H1 (cell line): ENCODE data around the gene GAMT. TPM values are rescaled to one million over a fixed set of nuclear protein-coding genes. Genes with fewer than 3 reads are reported as not detected.

ENCODE experiments used
- CTCF ChIA-PET: fragments of 300-600 bp; sonication (Branson Sonifier 250); formaldehyde crosslinking; loops from one replicate; lab custom pipeline; 2021; ENCODE audit not compliant: partially characterized antibody; lab: Charles Lee
- POLR2A ChIA-PET: fragments of 300-600 bp; sonication (Branson Sonifier 250); formaldehyde crosslinking; loops from one replicate; lab custom pipeline; 2021; ENCODE audit warnings: inconsistent platforms; ENCODE audit not compliant: partially characterized antibody; lab: Charles Lee
- DNase-seq, 2 experiments: peaks; one replicate each; pipeline versions ENCODE4 v3.0.0 to v3.0.0-alpha.2; 2010 to 2022; ENCODE audit warnings: low spot score in 2 of 2, low read depth in 1 of 2, mixed read lengths in 1 of 2
- FAIRE-seq: peaks from 2 replicates; lab custom pipeline; 2011; peaks lifted over from hg19 to GRCh38; lab: Jason Lieb, UNC
- H2AFZ ChIP-seq: 2 replicates; pipeline ENCODE4 v1.8.1; 2012; ENCODE audit warnings: low read length, inconsistent platforms
- H2AK5ac ChIP-seq: 2 replicates; pipeline ENCODE4 v1.6.1; 2013; ENCODE audit warnings: low read depth, low read length
- H2BK120ac ChIP-seq: replicated peaks from 2 replicates; pipeline ENCODE3; 2013; ENCODE audit warnings: low read depth, low read length, inconsistent platforms
- H2BK12ac ChIP-seq: 2 replicates; pipeline ENCODE4 v1.6.1; 2013; ENCODE audit warnings: low read depth, low read length
- H2BK15ac ChIP-seq: 2 replicates; pipeline ENCODE4 v1.6.1; 2013; ENCODE audit warnings: low read length
- H2BK20ac ChIP-seq: 2 replicates; pipeline ENCODE4 v1.6.1; 2013; ENCODE audit warnings: low read length
- H2BK5ac ChIP-seq: 2 replicates; pipeline ENCODE4 v1.6.1; 2013; ENCODE audit warnings: low read depth, low read length
- H3K14ac ChIP-seq: 2 replicates; pipeline ENCODE4 v1.6.1; 2013; ENCODE audit warnings: inconsistent platforms; ENCODE audit not compliant: insufficient read length
- H3K18ac ChIP-seq: 2 replicates; pipeline ENCODE4 v1.6.1; 2013; ENCODE audit warnings: low read length; ENCODE audit errors: extremely low read depth
- H3K23ac ChIP-seq: 2 replicates; pipeline ENCODE4 v1.6.1; 2013; ENCODE audit warnings: inconsistent platforms; ENCODE audit not compliant: insufficient read length
- H3K23me2 ChIP-seq: 2 replicates; pipeline ENCODE4 v1.6.1; 2013; ENCODE audit warnings: low read depth, low read length
- H3K27ac ChIP-seq: 2 replicates; pipeline ENCODE4 v1.6.1; 2011; ENCODE audit warnings: low read depth, low read length, inconsistent platforms
- H3K27me3 ChIP-seq, 4 experiments: replicated peaks in 1 of 4; 1 replicate in 1 of 4; 2 replicates in 3 of 4; pipeline versions ENCODE4 v1.6.1 to v1.8.1; 2011 to 2013; ENCODE audit warnings: low read length in 3 of 4, mild to moderate bottlenecking in 3 of 4, inconsistent platforms in 2 of 4, mixed read lengths in 2 of 4, moderate library complexity in 1 of 4; ENCODE audit not compliant: control insufficient read depth in 3 of 4, insufficient read depth in 3 of 4; ENCODE audit errors: extremely low read depth in 1 of 4
- H3K36me3 ChIP-seq, 4 experiments: 2 replicates each; pipeline versions ENCODE4 v1.6.1 to v1.8.1; 2011 to 2013; ENCODE audit warnings: mild to moderate bottlenecking in 4 of 4, low read length in 3 of 4, moderate library complexity in 2 of 4, control low read depth in 1 of 4, inconsistent platforms in 1 of 4; ENCODE audit not compliant: insufficient read depth in 4 of 4, control insufficient read depth in 2 of 4
- H3K4ac ChIP-seq: replicated peaks from 2 replicates; pipeline ENCODE3; 2013; ENCODE audit warnings: low read length, low read depth, mixed read lengths, inconsistent platforms; ENCODE audit not compliant: insufficient read length
- H3K4me1 ChIP-seq, 4 experiments: replicated peaks in 1 of 4; 1 replicate in 1 of 4; 2 replicates in 3 of 4; pipeline versions ENCODE4 v1.6.1 to v1.8.1; 2011 to 2013; ENCODE audit warnings: low read length in 3 of 4, inconsistent platforms in 2 of 4, mixed read lengths in 1 of 4; ENCODE audit not compliant: insufficient read depth in 4 of 4, control insufficient read depth in 3 of 4
- H3K4me2 ChIP-seq, 2 experiments: 2 replicates each; pipeline versions ENCODE4 v1.6.1 to v1.8.1; 2011 to 2013; ENCODE audit warnings: low read depth in 2 of 2, low read length in 2 of 2, control low read depth in 1 of 2, inconsistent platforms in 1 of 2, mild to moderate bottlenecking in 1 of 2; ENCODE audit not compliant: insufficient read depth in 1 of 2
- H3K4me3 ChIP-seq, 4 experiments: fragments of 200-600, 300-600 bp in 1 of 4; sonication (generic), shearing (Covaris generic), sonication (Bioruptor Twin) in 1 of 4; 2 replicates each; pipeline versions ENCODE4 v1.5.1 to v1.8.1; 2011 to 2016; ENCODE audit warnings: low read length in 4 of 4, low read depth in 3 of 4, control low read depth in 2 of 4, inconsistent platforms in 2 of 4, mild to moderate bottlenecking in 2 of 4, mixed read lengths in 1 of 4, moderate library complexity in 1 of 4; ENCODE audit not compliant: insufficient read depth in 2 of 4; ENCODE audit errors: extremely low read depth in 1 of 4
- H3K56ac ChIP-seq: replicated peaks from 2 replicates; pipeline ENCODE3; 2013; ENCODE audit warnings: low read depth, mild to moderate bottlenecking, mixed read lengths, low read length, inconsistent platforms; ENCODE audit not compliant: insufficient read length
- H3K79me1 ChIP-seq: 2 replicates; pipeline ENCODE4 v1.6.1; 2013; ENCODE audit warnings: low read depth, low read length, control low read depth
- H3K79me2 ChIP-seq, 2 experiments: 2 replicates each; pipeline versions ENCODE4 v1.6.1 to v1.8.1; 2012 to 2013; ENCODE audit warnings: low read length in 2 of 2, mild to moderate bottlenecking in 2 of 2, inconsistent platforms in 1 of 2; ENCODE audit not compliant: insufficient read depth in 2 of 2, control insufficient read depth in 1 of 2
- H3K9ac ChIP-seq, 4 experiments: replicated peaks in 1 of 4; 1 replicate in 1 of 4; 2 replicates in 3 of 4; pipeline versions ENCODE4 v1.6.1 to v1.8.1; 2011 to 2013; ENCODE audit warnings: low read depth in 3 of 4, low read length in 3 of 4, control low read depth in 2 of 4, mild to moderate bottlenecking in 2 of 4, moderate library complexity in 2 of 4, inconsistent platforms in 1 of 4; ENCODE audit errors: extremely low read depth in 1 of 4
- H3K9me3 ChIP-seq, 2 experiments: 2 replicates each; pipeline versions ENCODE4 v1.6.1 to v1.8.1; 2012 to 2013; ENCODE audit warnings: mild to moderate bottlenecking in 2 of 2, moderate library complexity in 2 of 2, control low read depth in 1 of 2, inconsistent platforms in 1 of 2, low read depth in 1 of 2, low read length in 1 of 2, mixed read lengths in 1 of 2; ENCODE audit not compliant: insufficient read depth in 2 of 2
- H4K20me1 ChIP-seq, 2 experiments: replicated peaks in 1 of 2; 2 replicates each; pipeline versions ENCODE3 to v1.8.1; 2011 to 2013; ENCODE audit warnings: inconsistent platforms in 2 of 2, low read length in 2 of 2, mild to moderate bottlenecking in 1 of 2; ENCODE audit not compliant: insufficient read depth in 2 of 2, control insufficient read depth in 1 of 2
- H4K5ac ChIP-seq: 2 replicates; pipeline ENCODE4 v1.6.1; 2013; ENCODE audit warnings: low read length, low read depth, mixed read lengths, inconsistent platforms; ENCODE audit not compliant: insufficient read length
- H4K8ac ChIP-seq: 2 replicates; pipeline ENCODE4 v1.8.0; 2013; ENCODE audit warnings: mild to moderate bottlenecking, moderate library complexity, low read length, inconsistent platforms; ENCODE audit not compliant: insufficient read depth; ENCODE audit errors: extremely low read depth
- H4K91ac ChIP-seq: replicated peaks from 2 replicates; pipeline ENCODE3; 2013; ENCODE audit warnings: low read length, mixed read lengths, inconsistent platforms; ENCODE audit not compliant: insufficient read length
- WGBS, 2 experiments: shearing (Covaris generic) in 1 of 2; methylation state at CpG; one replicate each; pipeline versions ENCODE4 v1.1.6 to v1.1.7; 2013 to 2015; ENCODE audit warnings: low lambda C conversion rate in 2 of 2, mixed read lengths in 2 of 2, inconsistent platforms in 1 of 2, low coverage in 1 of 2, missing lambda C conversion rate in 1 of 2; ENCODE audit not compliant: insufficient replicate concordance in 2 of 2, insufficient coverage in 1 of 2, insufficient read length in 1 of 2; ENCODE audit errors: extremely low coverage in 1 of 2, missing lambda C conversion rate in 1 of 2; 5-methylcytosine and 5-hydroxymethylcytosine counted together
- polyA plus RNA-seq, 7 experiments: library from polyadenylated mRNA; depleted of rRNA in 3 of 7; stranded (reverse) in 5 of 7; unstranded in 2 of 7; fragments of >200 nt in 5 of 7; fragments of 200-250 nt in 2 of 7; gene quantifications; 1 replicate in 5 of 7; 2 replicates in 1 of 7; 4 replicates in 1 of 7; pipeline versions ENCODE4 v1.2.1 to v1.2.3, GENCODE V29; 2011 to 2013; ENCODE audit warnings: missing spikeins in 2 of 7, mixed read lengths in 2 of 7
- total RNA-seq: library from RNA; stranded (reverse); fragmentation: NEBNext Ultra II Directional; extraction: Animal tissue kit (Norgen Biotek cat#: 25700); gene quantifications from 2 replicates; pipeline ENCODE4 v1.2.1, GENCODE V29; 2021

GAMT gene
- total and polyA plus RNA-seq, 2 of the 8 experiments (the other 6 are each of a cell fraction or from before 2014, with no cell fraction given) = 17.2 to 35.6 TPM

DNA sequence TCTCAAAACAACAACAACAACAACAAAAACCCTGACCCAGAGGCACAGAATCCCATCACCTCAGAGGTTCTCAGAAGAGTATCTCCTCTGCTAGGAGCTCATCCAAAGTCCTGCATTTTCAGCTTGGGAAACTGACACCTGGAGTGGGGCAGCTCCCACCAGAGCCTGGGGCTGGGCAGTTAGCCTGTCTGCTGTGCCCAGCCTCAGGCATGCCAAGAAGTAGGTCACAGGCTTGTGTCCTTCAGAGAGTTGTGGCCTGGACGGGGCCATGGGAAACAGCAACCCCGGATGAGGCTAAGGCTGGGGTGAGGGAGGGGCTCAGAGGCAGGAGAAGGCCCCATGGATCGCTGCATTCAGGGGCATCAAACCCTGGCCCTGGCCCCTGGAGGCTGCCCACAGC, 15.5 kb downstream of the GAMT start:
- Histone ChIP-seq H2AFZ (no peak overlapping the region), H3K23me2 (peaks cover 6% of the 10 kb centered on the region; the same call in 1 of the 2 replicates), H3K18ac (no peak overlapping the region), H3K79me1 (0 out of 2 replicates have a peak, but pooled peaks cover 9% of the 10 kb centered on the region), H2AK5ac (no peak overlapping the region), H2BK120ac (no peak overlapping the region), H2BK20ac (no peak overlapping the region), H3K4me3 (no peak overlapping the region), H2BK12ac (no peak overlapping the region), H4K8ac (no peak overlapping the region), H4K20me1 (peaks cover 2 to 13% of the 10 kb centered on the region in 2 experiments), H3K23ac (no peak overlapping the region), H3K79me2 (peaks cover 0 to 4% of the 10 kb centered on the region in 2 experiments; a peak in 1 of 4 replicates), H3K27ac (no peak overlapping the region), H3K4ac (no peak overlapping the region), H3K56ac (no peak overlapping the region), H3K27me3 (no peaks in the 10 kb centered on the region), H4K5ac (no peak overlapping the region), H3K4me1 (peaks cover 0 to 7% (median 3%) of the 10 kb centered on the region in 4 experiments; a peak in 3 of 7 replicates), H3K9me3 (no peaks in the 10 kb centered on the region; a peak in 1 of 4 replicates), H2BK15ac (no peak overlapping the region), H3K4me2 (no peak overlapping the region), H3K36me3 (peaks cover 0 to 12% (median 8%) of the 10 kb centered on the region in 4 experiments; a peak in 6 of 8 replicates), H3K14ac (no peak overlapping the region), H4K91ac (no peak overlapping the region), H3K9ac (no peak overlapping the region), H2BK5ac (no peak overlapping the region)
- CTCF ChIA-PET = interaction anchor here (1.0 to 1.1 kb wide), 2 partner anchors 11 to 13 kb away, joined by 3 read pairs; no protein-coding TSS in a partner anchor
- DNase-seq (no peak), FAIRE-seq (no peak)
- WGBS, 2 experiments = 91% methylated on average over 3 of the region's 3 CpGs; no CpG with 5 or more reads in 1 of the 2 experiments
- POLR2A ChIA-PET = interaction anchor here (0.9 to 2.2 kb wide), 3 partner anchors 8 to 100 kb away, joined by 3 to 7 read pairs (median 3); partner anchors contain the start of gene EFNA2
